SK-N-SH (cell line): ENCODE data around the gene GLUL. TPM values are rescaled to one million over a fixed set of nuclear protein-coding genes. Genes with fewer than 3 reads are reported as not detected.

ENCODE experiments used
- CTCF ChIA-PET: fragments of 300-600, 350-600 bp; formaldehyde crosslinking; extraction: SDS; loops from one replicate; lab custom pipeline; 2021; lab: Yijun Ruan, JAX
- POLR2A ChIA-PET: fragments of 350-600 bp; sonication (Branson Sonifier 250); formaldehyde crosslinking; extraction: SDS; loops from one replicate; lab custom pipeline; 2020; ENCODE audit warnings: antibody characterized with exemption, inconsistent platforms; lab: Yijun Ruan, JAX
- DNase-seq: peaks from one replicate; pipeline ENCODE4 v3.0.0; 2012
- H2AFZ ChIP-seq: fragments of 200-600 bp; sonication (generic); 2 replicates; pipeline ENCODE4 v1.8.1; 2016; ENCODE audit warnings: antibody characterized with exemption, mild to moderate bottlenecking, low read depth
- H3F3A ChIP-seq: fragments of 200-600 bp; sonication (generic); replicated peaks from 2 replicates; pipeline ENCODE3; 2016; ENCODE audit warnings: antibody characterized with exemption, mild to moderate bottlenecking; ENCODE audit not compliant: insufficient read depth
- H3K27ac ChIP-seq, 2 experiments: fragments of 200-500 bp in 1 of 2; fragments of 200-600 bp in 1 of 2; sonication (Bioruptor generic) in 1 of 2; sonication (generic), shearing (Covaris generic) in 1 of 2; 2 replicates each; pipeline versions ENCODE4 v1.5.1 to v1.6.1; 2014 to 2016; ENCODE audit warnings: low read depth in 2 of 2, inconsistent platforms in 1 of 2, low read length in 1 of 2, mild to moderate bottlenecking in 1 of 2, mixed read lengths in 1 of 2
- H3K27me3 ChIP-seq: fragments of 200-600 bp; sonication (generic), shearing (Covaris generic); 2 replicates; pipeline ENCODE4 v1.6.1; 2016; ENCODE audit warnings: mixed run types; ENCODE audit not compliant: insufficient read depth
- H3K36me3 ChIP-seq, 2 experiments: fragments of 200-500 bp in 1 of 2; fragments of 200-600 bp in 1 of 2; sonication (Bioruptor generic) in 1 of 2; sonication (generic) in 1 of 2; replicated peaks in 1 of 2; 2 replicates each; pipeline versions ENCODE3 to v1.5.1; 2014 to 2016; ENCODE audit warnings: low read length in 1 of 2, mild to moderate bottlenecking in 1 of 2; ENCODE audit not compliant: insufficient read depth in 2 of 2, control insufficient read depth in 1 of 2
- H3K4me1 ChIP-seq, 2 experiments: fragments of 200-500 bp in 1 of 2; fragments of 200-600 bp in 1 of 2; sonication (Bioruptor generic) in 1 of 2; sonication (generic), shearing (Covaris generic) in 1 of 2; 2 replicates each; pipeline versions ENCODE4 v1.5.1 to v1.6.1; 2014 to 2016; ENCODE audit warnings: low read depth in 1 of 2, low read length in 1 of 2, mixed run types in 1 of 2; ENCODE audit not compliant: insufficient read depth in 2 of 2, control insufficient read depth in 1 of 2
- H3K4me2 ChIP-seq: fragments of 200-600 bp; sonication (generic), shearing (Covaris generic); 2 replicates; pipeline ENCODE4 v1.6.1; 2017; ENCODE audit warnings: mixed run types
- H3K4me3 ChIP-seq, 2 experiments: fragments of 200-500 bp in 1 of 2; fragments of 200-600 bp in 1 of 2; sonication (Bioruptor generic) in 1 of 2; sonication (generic), shearing (Covaris generic) in 1 of 2; 2 replicates each; pipeline versions ENCODE4 v1.5.1 to v1.8.1; 2014 to 2016; ENCODE audit warnings: low read depth in 2 of 2, inconsistent platforms in 1 of 2, low read length in 1 of 2, mild to moderate bottlenecking in 1 of 2, mixed read lengths in 1 of 2, moderate library complexity in 1 of 2
- H3K79me2 ChIP-seq: fragments of 200-600 bp; sonication (generic); 2 replicates; pipeline ENCODE4 v1.8.1; 2017; ENCODE audit warnings: mild to moderate bottlenecking; ENCODE audit not compliant: insufficient read depth
- H3K9ac ChIP-seq: fragments of 200-600 bp; sonication (generic); 2 replicates; pipeline ENCODE4 v1.6.1; 2017; ENCODE audit warnings: mixed run types
- H3K9me2 ChIP-seq: fragments of 200-600 bp; sonication (generic); 2 replicates; pipeline ENCODE4 v1.6.1; 2017; ENCODE audit warnings: mixed run types
- H3K9me3 ChIP-seq: fragments of 200-600 bp; sonication (generic); 2 replicates; pipeline ENCODE4 v1.6.1; 2017; ENCODE audit warnings: mixed run types, mild to moderate bottlenecking, moderate library complexity
- H4K20me1 ChIP-seq: fragments of 200-600 bp; sonication (generic); 2 replicates; pipeline ENCODE4 v1.6.1; 2017; ENCODE audit warnings: mild to moderate bottlenecking, mixed run types; ENCODE audit not compliant: insufficient read depth
- GATA2 ChIP-seq: sonication (generic); formaldehyde crosslinking; IDR thresholded peaks from 2 replicates; pipeline ENCODE4 v1.5.0; 2020; ENCODE audit warnings: mild to moderate bottlenecking, missing genetic modification reagents
- MXI1 ChIP-seq: IDR thresholded peaks from 2 replicates; pipeline ENCODE4 v1.6.1; 2012; ENCODE audit warnings: mild to moderate bottlenecking, low read depth, low read length, improper control_type of control experiment
- USF2 ChIP-seq: fragments of 150-350 bp; IDR thresholded peaks from 2 replicates; pipeline ENCODE4 v1.6.1; 2017; ENCODE audit warnings: antibody characterized with exemption, low read length, low read depth, borderline replicate concordance
- WGBS: methylation state at CpG from one replicate; pipeline ENCODE4 v1.1.6; 2017; ENCODE audit warnings: low lambda C conversion rate; 5-methylcytosine and 5-hydroxymethylcytosine counted together
- polyA plus RNA-seq, 3 experiments: library from polyadenylated mRNA; depleted of rRNA; stranded (reverse); fragments of >200 nt; gene quantifications; 2 replicates each; pipeline ENCODE4 v1.2.3, GENCODE V29; 2012
- TF ChIP-seq, protein P1 (sequence below): IDR thresholded peaks from 2 replicates; pipeline ENCODE4 v1.6.1; 2012; ENCODE audit warnings: mild to moderate bottlenecking, low read depth, low read length, moderate library complexity
- TF ChIP-seq, protein P2 (sequence below): IDR thresholded peaks from 2 replicates; pipeline ENCODE4 v1.4.0; 2012; ENCODE audit warnings: low read depth, borderline replicate concordance

GLUL gene
- polyA plus RNA-seq, 1 of the 3 experiments (the other 2 are of a cell fraction): 107 TPM

DNA sequence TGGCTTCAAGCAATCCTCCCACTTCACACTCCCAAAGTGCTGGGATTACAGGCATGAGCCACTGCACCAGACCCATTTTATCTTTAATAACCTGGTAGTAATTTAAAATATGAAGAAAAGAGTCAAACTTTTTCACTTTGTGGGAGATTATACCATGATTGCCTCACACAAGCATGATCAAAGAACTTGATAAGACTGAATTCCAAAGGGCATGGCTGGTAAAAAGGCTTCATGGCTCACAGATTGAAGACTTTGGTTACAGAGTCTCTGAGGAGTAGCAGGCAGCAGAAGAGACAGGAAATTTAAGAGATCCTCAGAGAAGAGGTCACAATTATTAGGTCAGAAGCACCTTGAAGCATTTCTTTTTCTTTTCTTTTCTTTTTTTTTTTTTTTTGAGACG, 42.0 kb upstream of the GLUL start:
- Histone ChIP-seq H2AFZ (no peak overlapping the region), H3K9me3 (no peaks in the 10 kb centered on the region), H3K4me1 (peaks cover 0 to 8% of the 10 kb centered on the region in 2 experiments; a peak in 1 of 4 replicates), H3K27ac (no peak overlapping the region), H4K20me1 (no peaks in the 10 kb centered on the region), H3K79me2 (no peaks in the 10 kb centered on the region), H3K27me3 (no peaks in the 10 kb centered on the region), H3K36me3 (no peaks in the 10 kb centered on the region), H3K4me3 (no peak overlapping the region), H3K4me2 (no peak overlapping the region), H3K9me2 (no peaks in the 10 kb centered on the region), H3F3A (no peaks in the 10 kb centered on the region), H3K9ac (no peak overlapping the region)
- no peak for DNase-seq
- WGBS: 71% methylated on average over 1 of the region's 1 CpG
- POLR2A ChIA-PET: no interaction called here
- TF ChIP-seq, protein P1, sequence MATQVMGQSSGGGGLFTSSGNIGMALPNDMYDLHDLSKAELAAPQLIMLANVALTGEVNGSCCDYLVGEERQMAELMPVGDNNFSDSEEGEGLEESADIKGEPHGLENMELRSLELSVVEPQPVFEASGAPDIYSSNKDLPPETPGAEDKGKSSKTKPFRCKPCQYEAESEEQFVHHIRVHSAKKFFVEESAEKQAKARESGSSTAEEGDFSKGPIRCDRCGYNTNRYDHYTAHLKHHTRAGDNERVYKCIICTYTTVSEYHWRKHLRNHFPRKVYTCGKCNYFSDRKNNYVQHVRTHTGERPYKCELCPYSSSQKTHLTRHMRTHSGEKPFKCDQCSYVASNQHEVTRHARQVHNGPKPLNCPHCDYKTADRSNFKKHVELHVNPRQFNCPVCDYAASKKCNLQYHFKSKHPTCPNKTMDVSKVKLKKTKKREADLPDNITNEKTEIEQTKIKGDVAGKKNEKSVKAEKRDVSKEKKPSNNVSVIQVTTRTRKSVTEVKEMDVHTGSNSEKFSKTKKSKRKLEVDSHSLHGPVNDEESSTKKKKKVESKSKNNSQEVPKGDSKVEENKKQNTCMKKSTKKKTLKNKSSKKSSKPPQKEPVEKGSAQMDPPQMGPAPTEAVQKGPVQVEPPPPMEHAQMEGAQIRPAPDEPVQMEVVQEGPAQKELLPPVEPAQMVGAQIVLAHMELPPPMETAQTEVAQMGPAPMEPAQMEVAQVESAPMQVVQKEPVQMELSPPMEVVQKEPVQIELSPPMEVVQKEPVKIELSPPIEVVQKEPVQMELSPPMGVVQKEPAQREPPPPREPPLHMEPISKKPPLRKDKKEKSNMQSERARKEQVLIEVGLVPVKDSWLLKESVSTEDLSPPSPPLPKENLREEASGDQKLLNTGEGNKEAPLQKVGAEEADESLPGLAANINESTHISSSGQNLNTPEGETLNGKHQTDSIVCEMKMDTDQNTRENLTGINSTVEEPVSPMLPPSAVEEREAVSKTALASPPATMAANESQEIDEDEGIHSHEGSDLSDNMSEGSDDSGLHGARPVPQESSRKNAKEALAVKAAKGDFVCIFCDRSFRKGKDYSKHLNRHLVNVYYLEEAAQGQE: no peak
- CTCF ChIA-PET: interaction anchor here (1.8 kb wide), 1 partner anchor 351 kb away, joined by 5 read pairs; no protein-coding TSS in a partner anchor

DNA sequence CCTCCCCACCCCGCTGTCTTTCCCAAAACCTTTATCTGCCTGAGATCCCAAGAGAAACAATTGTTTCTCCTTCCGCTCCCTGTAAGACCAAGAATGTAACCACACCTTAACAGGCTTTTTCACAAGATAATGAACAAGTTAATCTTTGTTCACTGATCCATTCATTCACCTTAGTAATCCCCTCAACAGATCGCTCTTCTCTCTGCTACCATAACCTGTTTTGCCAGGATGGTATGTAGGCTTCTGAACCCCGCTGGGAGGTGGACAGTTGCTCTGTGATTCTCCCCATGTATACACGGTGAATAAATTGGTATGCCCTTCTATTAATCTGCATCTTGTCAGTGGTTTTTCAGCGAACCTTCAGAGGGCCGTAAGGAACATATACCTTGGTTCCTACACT, 39.7 kb upstream of the GLUL start:
- TF ChIP-seq, protein P2, sequence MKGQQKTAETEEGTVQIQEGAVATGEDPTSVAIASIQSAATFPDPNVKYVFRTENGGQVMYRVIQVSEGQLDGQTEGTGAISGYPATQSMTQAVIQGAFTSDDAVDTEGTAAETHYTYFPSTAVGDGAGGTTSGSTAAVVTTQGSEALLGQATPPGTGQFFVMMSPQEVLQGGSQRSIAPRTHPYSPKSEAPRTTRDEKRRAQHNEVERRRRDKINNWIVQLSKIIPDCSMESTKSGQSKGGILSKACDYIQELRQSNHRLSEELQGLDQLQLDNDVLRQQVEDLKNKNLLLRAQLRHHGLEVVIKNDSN: no peak
- TF ChIP-seq MXI1: no peak
- TF ChIP-seq GATA2 (CRISPR knock-in tag): no peak
- no peak for TF ChIP-seq USF2
- TF ChIP-seq, all 33 proteins: peak for 0
- H3K9me2 ChIP-seq: no peaks in the 10 kb centered on the region
- no peak for DNase-seq
- H2AFZ ChIP-seq: no peak overlapping the region
- H3K4me3 ChIP-seq: no peak overlapping the region
- H3K9me3 ChIP-seq: no peaks in the 10 kb centered on the region
- no peaks in the 10 kb centered on the region for H4K20me1 ChIP-seq
- H3K9ac ChIP-seq: no peak overlapping the region
- H3F3A ChIP-seq: no peaks in the 10 kb centered on the region
- ChIA-PET POLR2A (no interaction called here), CTCF (interaction anchor here (1.0 to 1.4 kb wide), 2 partner anchors 346 to 377 kb away, joined by 3 read pairs; no protein-coding TSS in a partner anchor)
- H3K27me3 ChIP-seq: no peaks in the 10 kb centered on the region
- no peaks in the 10 kb centered on the region for H3K79me2 ChIP-seq
- WGBS: 63% methylated on average over 7 of the region's 7 CpGs
- H3K36me3 ChIP-seq: no peaks in the 10 kb centered on the region
- peaks cover 0 to 2% of the 10 kb centered on the region in 2 experiments; a peak in 1 of 4 replicates for H3K4me1 ChIP-seq
- H3K4me2 ChIP-seq: no peak overlapping the region
- H3K27ac ChIP-seq: no peak overlapping the region
